Kidney (tissue), 14 donors: Measurements from ENCODE around the gene SLC22A15. TPM values are rescaled to one million over a fixed set of nuclear protein-coding genes. Genes with fewer than 3 reads are reported as not detected.

Experiments
- DNase-seq, 5 donors: peaks; one replicate each; pipeline ENCODE4 v3.0.0-alpha.2; 2013 to 2020
- FAIRE-seq: peaks from 2 replicates; lab custom pipeline; 2012; peaks lifted over from hg19 to GRCh38; lab: Jason Lieb, UNC
- H3K27ac ChIP-seq, 2 donors: one replicate each; pipeline ENCODE4 v1.7.0; 2013; ENCODE audit warnings: low read depth in 2 of 2, low read length in 2 of 2, inconsistent platforms in 1 of 2
- H3K27me3 ChIP-seq: one replicate; pipeline ENCODE4 v1.7.1; 2013; ENCODE audit warnings: low read length, inconsistent platforms; ENCODE audit not compliant: control insufficient read depth, insufficient read depth
- H3K36me3 ChIP-seq, 3 donors: one replicate each; pipeline versions ENCODE4 v1.7.0 to v1.7.1; 2013; ENCODE audit warnings: low read length in 3 of 3, control low read depth in 1 of 3, inconsistent platforms in 1 of 3; ENCODE audit not compliant: insufficient read depth in 3 of 3, control insufficient read depth in 2 of 3
- H3K4me1 ChIP-seq, 3 donors: one replicate each; pipeline versions ENCODE4 v1.7.0 to v1.7.1; 2013; ENCODE audit warnings: low read length in 3 of 3, inconsistent platforms in 1 of 3, low read depth in 1 of 3; ENCODE audit not compliant: control insufficient read depth in 2 of 3, insufficient read depth in 2 of 3
- H3K4me3 ChIP-seq, 3 donors: one replicate each; pipeline versions ENCODE4 v1.7.0 to v1.8.1; 2013; ENCODE audit warnings: low read length in 3 of 3, control low read depth in 1 of 3, inconsistent platforms in 1 of 3
- H3K9ac ChIP-seq, 3 donors: one replicate each; pipeline versions ENCODE4 v1.7.0 to v1.7.1; 2013; ENCODE audit warnings: low read length in 3 of 3, control low read depth in 1 of 3, inconsistent platforms in 1 of 3
- H3K9me3 ChIP-seq, 3 donors: one replicate each; pipeline versions ENCODE4 v1.7.0 to v1.7.1; 2013; ENCODE audit warnings: low read length in 3 of 3, control low read depth in 1 of 3, inconsistent platforms in 1 of 3; ENCODE audit not compliant: control insufficient read depth in 2 of 3, insufficient read depth in 1 of 3
- CTCF ChIP-seq: IDR thresholded peaks from 3 replicates; pipeline ENCODE4 v1.5.1; 2012; ENCODE audit warnings: mild to moderate bottlenecking, moderate library complexity, borderline replicate concordance; ENCODE audit not compliant: insufficient read depth; ENCODE audit errors: extremely low read depth
- intact Hi-C: fragments of 100-400 bp; cut with DNase I; formaldehyde crosslinking; loops from one replicate; pipeline ENCODE4 v1.11.1; 2022
- polyA plus RNA-seq: library from polyadenylated mRNA; stranded (reverse); fragments of 350-450 nt; fragmentation: Illumina TruSeq; extraction: RNeasy Lipid Tissue Mini Kit (QIAGEN cat#74804); gene quantifications from one replicate; pipeline ENCODE4 v1.2.3, GENCODE V29; 2014; ENCODE audit warnings: low read depth, low replicate concordance; ENCODE audit not compliant: insufficient read depth
- total RNA-seq: library from RNA; stranded (reverse); fragmentation: NEBNext Ultra II Directional; extraction: Animal tissue kit (Norgen Biotek cat#: 25700); gene quantifications from one replicate; pipeline ENCODE4 v1.2.1, GENCODE V29; 2021
- donor health status: control.
- donor health status: control.
- donor health status: control.
- donor health status: control.
- donor health status: control.
- donor health status: DM: yes; HTN: yes; CAD: no.
- donor health status: Normal renal cell carcinoma (clear cell type).

Gene SLC22A15
- total and polyA plus RNA-seq, 2 donors from 2014 or later = 3.5 to 9.8 TPM

GRCh38 chr1:116097626-116098025 lies 121.3 kb downstream of the SLC22A15 start:
- Histone ChIP-seq H3K9ac (no peak overlapping the region), H3K36me3 (no peaks in the 10 kb centered on the region), H3K4me3 (no peak overlapping the region), H3K27ac (no peak overlapping the region), H3K27me3 (no peaks in the 10 kb centered on the region), H3K4me1 (no peaks in the 10 kb centered on the region), H3K9me3 (peaks cover 0 to 9% (median 0%) of the 10 kb centered on the region in 3 donors)
- FAIRE-seq (no peak), DNase-seq (no peak)
- intact Hi-C loops = no loop called here
- TF ChIP-seq CTCF = no peak

GRCh38 chr1:116099379-116099778 lies 123.1 kb downstream of the SLC22A15 start:
- Histone ChIP-seq H3K4me3 (no peak overlapping the region), H3K4me1 (no peaks in the 10 kb centered on the region), H3K27me3 (no peaks in the 10 kb centered on the region), H3K27ac (no peak overlapping the region), H3K36me3 (no peaks in the 10 kb centered on the region), H3K9me3 (peaks cover 0 to 9% (median 0%) of the 10 kb centered on the region in 3 donors), H3K9ac (no peak overlapping the region)
- intact Hi-C loops = no loop called here
- FAIRE-seq (no peak), DNase-seq (no peak)
- no peak for TF ChIP-seq CTCF

GRCh38 chr1:116099919-116100318 lies 123.6 kb downstream of the SLC22A15 start:
- H3K36me3 ChIP-seq = no peaks in the 10 kb centered on the region
- H3K9me3 ChIP-seq = peaks cover 0 to 9% (median 0%) of the 10 kb centered on the region in 3 donors
- intact Hi-C loops = no loop called here
- H3K4me3 ChIP-seq = no peak overlapping the region
- TF ChIP-seq CTCF = no peak
- H3K27me3 ChIP-seq = no peaks in the 10 kb centered on the region
- H3K4me1 ChIP-seq = no peaks in the 10 kb centered on the region
- no peak for DNase-seq
- H3K9ac ChIP-seq = no peak overlapping the region
- no peak overlapping the region for H3K27ac ChIP-seq
- FAIRE-seq = no peak

DNA sequence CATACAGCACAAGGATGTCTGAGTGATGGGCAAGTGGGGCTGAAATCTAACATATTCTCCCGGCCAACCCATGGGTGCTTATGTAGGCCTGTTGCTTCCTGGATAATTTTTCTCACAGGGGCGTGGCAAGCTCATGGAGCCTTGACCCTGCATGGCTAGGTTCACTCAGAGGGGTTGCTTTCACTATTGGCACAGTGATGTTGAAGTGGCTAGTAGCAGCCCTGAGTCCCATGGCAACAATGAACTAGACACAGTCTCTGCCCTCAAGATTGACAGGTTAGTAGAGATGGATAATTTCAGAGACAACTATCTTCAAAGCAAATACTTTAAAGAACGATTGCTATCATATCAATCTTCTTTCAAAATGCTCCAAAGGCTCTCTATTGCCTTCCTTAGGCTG lies 128.4 kb downstream of the SLC22A15 start:
- intact Hi-C loops = no loop called here
- no peak for TF ChIP-seq CTCF
- FAIRE-seq = no peak
- Histone ChIP-seq H3K9me3 (no peaks in the 10 kb centered on the region), H3K9ac (no peak overlapping the region), H3K36me3 (no peaks in the 10 kb centered on the region), H3K4me3 (no peak overlapping the region), H3K27me3 (no peaks in the 10 kb centered on the region), H3K27ac (no peak overlapping the region), H3K4me1 (no peaks in the 10 kb centered on the region)
- DNase-seq = no peak
